Fibroblast of mammary gland (primary cell): Measurements from ENCODE around the gene CACNA1G.

Experiments
- DNase-seq: peaks from one replicate; pipeline ENCODE4 v3.0.0-alpha.2; 2010; ENCODE audit warnings: low read depth
- H3K4me3 ChIP-seq: 2 replicates; pipeline ENCODE4 v1.5.1; 2011; ENCODE audit warnings: low read depth, mild to moderate bottlenecking, low read length, moderate library complexity; ENCODE audit not compliant: control insufficient read depth
- TF ChIP-seq, protein P1 (sequence below): conservative IDR thresholded peaks from 2 replicates; pipeline ENCODE4 v1.5.1; 2011; ENCODE audit warnings: low read depth, low read length, inconsistent platforms; ENCODE audit not compliant: control insufficient read depth, insufficient read depth

The CACNA1G gene

DNA sequence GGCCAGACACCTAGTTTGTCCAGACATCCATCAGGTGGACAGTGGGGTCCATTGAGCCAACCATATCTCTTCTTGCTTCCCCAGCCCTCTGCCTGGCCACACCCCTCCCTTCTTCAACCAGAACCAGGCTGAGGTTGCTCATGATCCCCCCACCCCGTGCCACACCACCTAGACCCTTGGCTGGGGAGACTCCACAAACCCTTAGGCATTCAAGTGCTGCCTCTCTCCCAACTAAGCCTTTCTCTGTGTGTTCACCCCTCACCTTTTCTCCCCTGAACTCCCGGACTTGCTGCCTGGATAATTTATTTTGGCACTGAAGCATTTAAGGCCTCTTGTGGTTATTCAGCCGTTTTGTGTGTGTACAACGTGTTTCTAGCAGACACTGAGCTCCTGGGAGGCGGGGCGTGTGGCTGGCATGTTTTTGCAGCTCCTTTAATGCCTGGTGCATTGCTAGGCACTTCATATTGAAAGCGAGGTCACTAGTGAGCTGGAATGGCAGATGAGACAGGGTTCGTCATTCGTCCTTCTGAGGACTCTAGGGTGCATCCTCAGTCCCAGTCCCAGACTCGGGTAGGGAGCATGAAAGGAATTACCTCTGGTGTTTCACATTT, 28.7 kb downstream of the CACNA1G start:
- TF ChIP-seq, protein P1, sequence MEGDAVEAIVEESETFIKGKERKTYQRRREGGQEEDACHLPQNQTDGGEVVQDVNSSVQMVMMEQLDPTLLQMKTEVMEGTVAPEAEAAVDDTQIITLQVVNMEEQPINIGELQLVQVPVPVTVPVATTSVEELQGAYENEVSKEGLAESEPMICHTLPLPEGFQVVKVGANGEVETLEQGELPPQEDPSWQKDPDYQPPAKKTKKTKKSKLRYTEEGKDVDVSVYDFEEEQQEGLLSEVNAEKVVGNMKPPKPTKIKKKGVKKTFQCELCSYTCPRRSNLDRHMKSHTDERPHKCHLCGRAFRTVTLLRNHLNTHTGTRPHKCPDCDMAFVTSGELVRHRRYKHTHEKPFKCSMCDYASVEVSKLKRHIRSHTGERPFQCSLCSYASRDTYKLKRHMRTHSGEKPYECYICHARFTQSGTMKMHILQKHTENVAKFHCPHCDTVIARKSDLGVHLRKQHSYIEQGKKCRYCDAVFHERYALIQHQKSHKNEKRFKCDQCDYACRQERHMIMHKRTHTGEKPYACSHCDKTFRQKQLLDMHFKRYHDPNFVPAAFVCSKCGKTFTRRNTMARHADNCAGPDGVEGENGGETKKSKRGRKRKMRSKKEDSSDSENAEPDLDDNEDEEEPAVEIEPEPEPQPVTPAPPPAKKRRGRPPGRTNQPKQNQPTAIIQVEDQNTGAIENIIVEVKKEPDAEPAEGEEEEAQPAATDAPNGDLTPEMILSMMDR: no peak
- no peak overlapping the region for H3K4me3 ChIP-seq
- DNase-seq: no peak

- no peak for DNase-seq
- TF ChIP-seq, protein P1: no peak
These were observed 30.6 kb downstream of the CACNA1G start for GRCh38 chr17:50590946-50591737.

DNA sequence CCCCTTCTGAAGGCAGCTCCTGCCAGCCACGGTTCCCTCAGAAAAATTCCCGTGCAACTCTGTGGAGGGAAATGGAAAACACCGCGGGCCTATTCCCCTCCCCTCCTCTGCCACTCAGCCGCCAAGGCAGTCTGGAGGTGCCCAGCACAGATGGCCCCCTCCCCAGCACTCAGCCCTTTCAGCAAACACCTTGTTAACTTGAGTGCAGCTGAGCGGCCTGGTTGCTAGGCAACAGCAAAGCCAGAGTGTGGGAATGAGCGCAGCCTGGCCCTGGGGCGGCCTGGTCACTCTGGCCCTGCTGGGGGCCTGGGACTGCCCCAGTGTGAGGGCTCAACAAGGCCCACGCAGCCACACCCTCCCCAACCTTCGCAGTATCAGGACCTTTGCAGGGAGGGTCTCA, 32.8 kb downstream of the CACNA1G start:
- DNase-seq: no peak
- no peak overlapping the region for H3K4me3 ChIP-seq
- TF ChIP-seq, protein P1: no peak

More at GRCh38 chr17:50590946-50591737, 30.6 kb downstream of the CACNA1G start:
- no peak overlapping the region for H3K4me3 ChIP-seq

GRCh38 chr17:50594128-50594823, 33.8 kb downstream of the CACNA1G start:
- TF ChIP-seq, protein P1: no peak
- no peak overlapping the region for H3K4me3 ChIP-seq
- DNase-seq: no peak

- DNase-seq: no peak
- no peak overlapping the region for H3K4me3 ChIP-seq
- TF ChIP-seq, protein P1: no peak
These were observed 34.4 kb downstream of the CACNA1G start for GRCh38 chr17:50594892-50595291.

GRCh38 chr17:50596191-50597037, 35.9 kb downstream of the CACNA1G start:
- TF ChIP-seq, protein P1: peak; percentile 15
- DNase-seq: no peak
- no peak overlapping the region for H3K4me3 ChIP-seq
